NCI-H510A treated with DMSO at 0.1 percent for 48 hours (cell line): ENCODE results near the gene EIPR1.
"Not testable (repeated sequence)": the region's sequence is repeated elsewhere in the genome, so short reads cannot be mapped to it uniquely, and the experiment has no call there.

Experiments used
- DNase-seq: peaks from one replicate; lab custom pipeline; 2025; lab: John Stamatoyannopoulos, UW

EIPR1 gene

GRCh38 chr2:3211256-3212060 lies 166.2 kb downstream of the EIPR1 start:
- DNase-seq, result no peak

GRCh38 chr2:3210257-3210656 lies 167.4 kb downstream of the EIPR1 start:
- DNase-seq, result no peak

- no peak for DNase-seq
Measured at GRCh38 chr2:3209258-3209657, 168.4 kb downstream of the EIPR1 start.

GRCh38 chr2:3208591-3208990 lies 169.0 kb downstream of the EIPR1 start:
- no peak for DNase-seq

GRCh38 chr2:3208179-3208578 lies 169.4 kb downstream of the EIPR1 start:
- no peak for DNase-seq

- DNase-seq, result no peak
Measured at GRCh38 chr2:3207091-3207491, 170.5 kb downstream of the EIPR1 start.

- no peak for DNase-seq
Measured at GRCh38 chr2:3205845-3206244, 171.8 kb downstream of the EIPR1 start.

- DNase-seq, result peak; percentile 42
Measured at GRCh38 chr2:3204031-3204821, 173.4 kb downstream of the EIPR1 start.

- DNase-seq, result no peak
Measured at GRCh38 chr2:3203497-3204019, 174.1 kb downstream of the EIPR1 start.

- no peak for DNase-seq
Measured at GRCh38 chr2:3202926-3203325, 174.7 kb downstream of the EIPR1 start.

GRCh38 chr2:3201281-3201680 lies 176.3 kb downstream of the EIPR1 start:
- no peak for DNase-seq

GRCh38 chr2:3200420-3200939 lies 177.1 kb downstream of the EIPR1 start:
- DNase-seq, result no peak

- DNase-seq, result no peak
Measured at GRCh38 chr2:3199627-3200345, 177.8 kb downstream of the EIPR1 start.

GRCh38 chr2:3198671-3199192 lies 178.9 kb downstream of the EIPR1 start:
- not testable (repeated sequence) for DNase-seq

GRCh38 chr2:3198119-3198518 lies 179.5 kb downstream of the EIPR1 start:
- peak; percentile 64 for DNase-seq

GRCh38 chr2:3197308-3197707 lies 180.3 kb downstream of the EIPR1 start:
- DNase-seq, result no peak

GRCh38 chr2:3196716-3197115 lies 180.9 kb downstream of the EIPR1 start:
- DNase-seq, result no peak

GRCh38 chr2:3195641-3196476 lies 181.8 kb downstream of the EIPR1 start:
- no peak for DNase-seq

GRCh38 chr2:3194828-3195227 lies 182.8 kb downstream of the EIPR1 start:
- DNase-seq, result no peak

GRCh38 chr2:3193443-3194330 lies 183.9 kb downstream of the EIPR1 start:
- DNase-seq, result no peak
